Loucy (cell line): ENCODE measurements around the gene CA7.
"Not testable (repeated sequence)": the region's sequence is repeated elsewhere in the genome, so short reads cannot be mapped to it uniquely, and the experiment has no call there.

Experiments
- H2AFZ ChIP-seq: fragments of 200-600 bp; sonication (generic); 2 replicates; pipeline ENCODE4 v1.6.0; 2016; ENCODE audit warnings: antibody characterized with exemption, mild to moderate bottlenecking, low read length, moderate library complexity
- H3F3A ChIP-seq: fragments of 200-600 bp; 2 replicates; pipeline ENCODE4 v1.6.0; 2016; ENCODE audit warnings: antibody characterized with exemption, low read depth, mild to moderate bottlenecking
- H3K27me3 ChIP-seq: fragments of 200-600 bp; sonication (generic); 2 replicates; pipeline ENCODE4 v1.6.1; 2014; ENCODE audit warnings: low read length, mild to moderate bottlenecking; ENCODE audit not compliant: insufficient read depth, poor library complexity, severe bottlenecking
- H3K36me3 ChIP-seq: fragments of 200-600 bp; sonication (generic); 2 replicates; pipeline ENCODE4 v1.6.1; 2016; ENCODE audit warnings: low read length; ENCODE audit not compliant: insufficient read depth
- H3K4me1 ChIP-seq: fragments of 200-600 bp; sonication (generic); 2 replicates; pipeline ENCODE4 v1.5.1; 2014; ENCODE audit warnings: low read length, mild to moderate bottlenecking; ENCODE audit not compliant: insufficient read depth, poor library complexity, severe bottlenecking
- H3K4me2 ChIP-seq: fragments of 200-600 bp; sonication (generic); 2 replicates; pipeline ENCODE4 v1.6.0; 2014; ENCODE audit warnings: antibody characterized with exemption, low read length, low read depth, mild to moderate bottlenecking; ENCODE audit not compliant: poor library complexity, severe bottlenecking
- H3K4me3 ChIP-seq: fragments of 200-600 bp; sonication (generic); 2 replicates; pipeline ENCODE4 v1.5.1; 2014; ENCODE audit warnings: low read length, mild to moderate bottlenecking, mixed read lengths; ENCODE audit not compliant: poor library complexity, severe bottlenecking
- H3K79me2 ChIP-seq: fragments of 200-600 bp; sonication (generic); 2 replicates; pipeline ENCODE4 v1.6.1; 2014; ENCODE audit warnings: low read length; ENCODE audit not compliant: insufficient read depth
- H3K9ac ChIP-seq: fragments of 200-600 bp; sonication (generic); 2 replicates; pipeline ENCODE4 v1.6.0; 2014; ENCODE audit warnings: mild to moderate bottlenecking, low read depth, low read length, moderate library complexity; ENCODE audit not compliant: poor library complexity, severe bottlenecking
- H3K9me2 ChIP-seq: fragments of 200-600 bp; sonication (generic); replicated peaks from 2 replicates; pipeline ENCODE4 v1.6.1; 2016; ENCODE audit warnings: low read depth, low read length, mixed read lengths
- H3K9me3 ChIP-seq: fragments of 200-600 bp; sonication (generic); 2 replicates; pipeline ENCODE4 v1.6.1; 2014; ENCODE audit warnings: mild to moderate bottlenecking, antibody characterized with exemption, low read length, low read depth; ENCODE audit not compliant: insufficient read depth
- H4K20me1 ChIP-seq: fragments of 200-600 bp; sonication (generic); 2 replicates; pipeline ENCODE4 v1.6.0; 2014; ENCODE audit warnings: antibody characterized with exemption, low read length, mild to moderate bottlenecking; ENCODE audit not compliant: insufficient read depth, poor library complexity, severe bottlenecking
- CTCF ChIP-seq: fragments of 200-600 bp; sonication (generic); conservative IDR thresholded peaks from 2 replicates; pipeline ENCODE4 v1.5.1; 2014; ENCODE audit warnings: mild to moderate bottlenecking, antibody characterized with exemption, low read length
- EZH2phosphoT487 ChIP-seq: fragments of 200-600 bp; IDR thresholded peaks from 2 replicates; pipeline ENCODE4 v1.6.1; 2018; ENCODE audit warnings: antibody characterized with exemption, mild to moderate bottlenecking, moderate library complexity, borderline replicate concordance

The CA7 gene

GRCh38 chr16:66869424-66869823 is 25.2 kb downstream of the CA7 start:
- no peaks in the 10 kb centered on the region for H3K36me3 ChIP-seq
- peaks cover 6% of the 10 kb centered on the region; the same call in 1 of the 2 replicates for H3F3A ChIP-seq
- H3K79me2 ChIP-seq: no peaks in the 10 kb centered on the region
- H3K27me3 ChIP-seq: no peaks in the 10 kb centered on the region
- no peak overlapping the region for H3K4me2 ChIP-seq
- H3K9me2 ChIP-seq: no peaks in the 10 kb centered on the region
- H4K20me1 ChIP-seq: no peaks in the 10 kb centered on the region
- no peak overlapping the region for H3K9ac ChIP-seq
- H3K4me1 ChIP-seq: peaks cover 26% of the 10 kb centered on the region
- no peak overlapping the region for H3K4me3 ChIP-seq
- no peaks in the 10 kb centered on the region for H3K9me3 ChIP-seq
- TF ChIP-seq EZH2phosphoT487: no peak
- TF ChIP-seq CTCF: no peak
- H2AFZ ChIP-seq: peak overlapping the region; percentile 19; the same call in 1 of the 2 replicates

GRCh38 chr16:66871363-66871762 is 27.1 kb downstream of the CA7 start:
- H4K20me1 ChIP-seq, H3K4me3 ChIP-seq, H3K9ac ChIP-seq, H2AFZ ChIP-seq, H3K9me3 ChIP-seq, H3K27me3 ChIP-seq, H3K79me2 ChIP-seq, H3K4me2 ChIP-seq, H3K36me3 ChIP-seq, H3K9me2 ChIP-seq, H3F3A ChIP-seq: not testable (repeated sequence)
- H3K4me1 ChIP-seq: peaks cover 39% of the 10 kb centered on the region

- Histone ChIP-seq H3K9me2 (no peaks in the 10 kb centered on the region), H3K4me2 (no peak overlapping the region), H3K4me3 (no peak overlapping the region), H3K9ac (no peak overlapping the region), H3K79me2 (no peaks in the 10 kb centered on the region), H3K36me3 (no peaks in the 10 kb centered on the region), H3F3A (peaks cover 10% of the 10 kb centered on the region; the same call in 1 of the 2 replicates), H2AFZ (no peak overlapping the region), H3K27me3 (no peaks in the 10 kb centered on the region), H3K9me3 (no peaks in the 10 kb centered on the region), H4K20me1 (no peaks in the 10 kb centered on the region), H3K4me1 (peaks cover 39% of the 10 kb centered on the region)
- TF ChIP-seq EZH2phosphoT487: no peak
- TF ChIP-seq CTCF: no peak
Measured at GRCh38 chr16:66871840-66872239, 27.6 kb downstream of the CA7 start.

- Histone ChIP-seq H3K4me3 (peak overlapping the region; percentile 72), H3K79me2 (no peaks in the 10 kb centered on the region), H3K4me1 (peaks cover 40% of the 10 kb centered on the region), H3F3A (peaks cover 10% of the 10 kb centered on the region; the same call in 1 of the 2 replicates), H3K27me3 (no peaks in the 10 kb centered on the region), H3K36me3 (no peaks in the 10 kb centered on the region), H3K9me2 (no peaks in the 10 kb centered on the region), H2AFZ (peak overlapping the region; percentile 71), H3K9me3 (no peaks in the 10 kb centered on the region), H3K9ac (peak overlapping the region; percentile 68), H3K4me2 (peak overlapping the region; percentile 76), H4K20me1 (no peaks in the 10 kb centered on the region)
- TF ChIP-seq CTCF (no peak), EZH2phosphoT487 (no peak)
Measured at GRCh38 chr16:66872559-66872942, 28.3 kb downstream of the CA7 start.
